Panc1 (cell line): ENCODE data around the gene NRGN.

Experiments used
- POLR2AphosphoS5 ChIP-seq: IDR thresholded peaks from 2 replicates; pipeline ENCODE4 v1.6.1; 2012; ENCODE audit warnings: mild to moderate bottlenecking, low read depth, low read length, moderate library complexity
- TF ChIP-seq, protein P1 (sequence below): fragments of 450-650 bp; IDR thresholded peaks from 2 replicates; pipeline ENCODE4 v1.5.1; 2017; ENCODE audit warnings: mild to moderate bottlenecking

DNA sequence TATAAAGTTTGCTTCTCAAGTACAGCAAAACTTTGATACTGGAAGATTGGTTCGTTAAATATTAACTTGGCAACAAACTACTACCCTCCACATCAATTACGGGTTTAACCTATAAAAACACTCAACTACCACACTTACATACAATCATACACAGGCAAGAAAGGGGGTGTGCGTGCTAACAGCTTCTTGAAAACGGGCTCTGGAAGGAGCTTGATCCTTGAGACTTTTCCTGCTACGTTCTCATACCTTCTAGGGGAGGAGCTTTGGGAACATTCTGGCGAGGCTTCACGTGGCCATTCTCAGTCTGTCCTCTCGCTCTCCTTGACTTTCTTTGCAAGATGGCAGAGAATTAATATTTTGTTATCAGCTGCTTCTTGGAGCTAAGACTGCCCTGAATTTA, 29.2 kb downstream of the NRGN start:
- no peak for TF ChIP-seq POLR2AphosphoS5
- TF ChIP-seq, protein P1, sequence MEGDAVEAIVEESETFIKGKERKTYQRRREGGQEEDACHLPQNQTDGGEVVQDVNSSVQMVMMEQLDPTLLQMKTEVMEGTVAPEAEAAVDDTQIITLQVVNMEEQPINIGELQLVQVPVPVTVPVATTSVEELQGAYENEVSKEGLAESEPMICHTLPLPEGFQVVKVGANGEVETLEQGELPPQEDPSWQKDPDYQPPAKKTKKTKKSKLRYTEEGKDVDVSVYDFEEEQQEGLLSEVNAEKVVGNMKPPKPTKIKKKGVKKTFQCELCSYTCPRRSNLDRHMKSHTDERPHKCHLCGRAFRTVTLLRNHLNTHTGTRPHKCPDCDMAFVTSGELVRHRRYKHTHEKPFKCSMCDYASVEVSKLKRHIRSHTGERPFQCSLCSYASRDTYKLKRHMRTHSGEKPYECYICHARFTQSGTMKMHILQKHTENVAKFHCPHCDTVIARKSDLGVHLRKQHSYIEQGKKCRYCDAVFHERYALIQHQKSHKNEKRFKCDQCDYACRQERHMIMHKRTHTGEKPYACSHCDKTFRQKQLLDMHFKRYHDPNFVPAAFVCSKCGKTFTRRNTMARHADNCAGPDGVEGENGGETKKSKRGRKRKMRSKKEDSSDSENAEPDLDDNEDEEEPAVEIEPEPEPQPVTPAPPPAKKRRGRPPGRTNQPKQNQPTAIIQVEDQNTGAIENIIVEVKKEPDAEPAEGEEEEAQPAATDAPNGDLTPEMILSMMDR = no peak
